Trophoblast cell (in vitro differentiated cells and primary cell): ENCODE data around the gene GCH1.

Experiments
- DNase-seq, 2 donors: peaks; one replicate each; pipeline ENCODE4 v3.0.0-alpha.2; 2016
- H2AFZ ChIP-seq: 2 replicates; pipeline ENCODE4 v1.6.1; 2013; ENCODE audit warnings: low read length, moderate library complexity, mild to moderate bottlenecking; ENCODE audit not compliant: insufficient read depth, poor library complexity
- H2AK5ac ChIP-seq: 2 replicates; pipeline ENCODE4 v1.6.1; 2013; ENCODE audit warnings: mild to moderate bottlenecking, low read length
- H2BK120ac ChIP-seq: 2 replicates; pipeline ENCODE4 v1.6.1; 2013; ENCODE audit warnings: low read length, mild to moderate bottlenecking, moderate library complexity; ENCODE audit not compliant: insufficient read depth, poor library complexity
- H2BK12ac ChIP-seq: 2 replicates; pipeline ENCODE4 v1.6.1; 2013; ENCODE audit warnings: mild to moderate bottlenecking, low read length, moderate library complexity
- H2BK5ac ChIP-seq: 2 replicates; pipeline ENCODE4 v1.6.1; 2013; ENCODE audit warnings: low read length, low read depth, moderate library complexity, mild to moderate bottlenecking; ENCODE audit not compliant: poor library complexity
- H3K14ac ChIP-seq: 2 replicates; pipeline ENCODE4 v1.6.1; 2013; ENCODE audit warnings: mild to moderate bottlenecking, low read length
- H3K18ac ChIP-seq: 2 replicates; pipeline ENCODE4 v1.6.1; 2013; ENCODE audit warnings: mild to moderate bottlenecking, low read length
- H3K23ac ChIP-seq: 2 replicates; pipeline ENCODE4 v1.6.1; 2013; ENCODE audit warnings: low read length
- H3K27ac ChIP-seq: 2 replicates; pipeline ENCODE4 v1.5.1; 2013; ENCODE audit warnings: low read depth, mild to moderate bottlenecking, inconsistent platforms, low read length, moderate library complexity
- H3K27me3 ChIP-seq: 2 replicates; pipeline ENCODE4 v1.6.1; 2013; ENCODE audit warnings: inconsistent platforms, mild to moderate bottlenecking, low read length, moderate library complexity; ENCODE audit not compliant: insufficient read depth
- H3K36me3 ChIP-seq, 2 experiments: 1 replicate in 1 of 2; 2 replicates in 1 of 2; pipeline ENCODE4 v1.6.1; 2013; ENCODE audit warnings: low read length in 2 of 2, mild to moderate bottlenecking in 2 of 2, moderate library complexity in 1 of 2; ENCODE audit not compliant: insufficient read depth in 2 of 2, control insufficient read depth in 1 of 2
- H3K4ac ChIP-seq: 2 replicates; pipeline ENCODE4 v1.6.1; 2013; ENCODE audit warnings: low read depth, mild to moderate bottlenecking, low read length, moderate library complexity
- H3K4me1 ChIP-seq, 2 experiments: 1 replicate in 1 of 2; 2 replicates in 1 of 2; pipeline ENCODE4 v1.6.1; 2013; ENCODE audit warnings: low read length in 2 of 2, mild to moderate bottlenecking in 2 of 2, moderate library complexity in 1 of 2; ENCODE audit not compliant: insufficient read depth in 2 of 2, control insufficient read depth in 1 of 2
- H3K4me2 ChIP-seq: 2 replicates; pipeline ENCODE4 v1.6.1; 2013; ENCODE audit warnings: inconsistent platforms, mild to moderate bottlenecking, low read length, moderate library complexity
- H3K4me3 ChIP-seq: 2 replicates; pipeline ENCODE4 v1.5.1; 2013; ENCODE audit warnings: mild to moderate bottlenecking, low read depth, low read length, inconsistent platforms
- H3K79me1 ChIP-seq: one replicate; pipeline ENCODE4 v1.6.1; 2013; ENCODE audit warnings: low read length
- H3K79me2 ChIP-seq: 2 replicates; pipeline ENCODE4 v1.6.1; 2013; ENCODE audit warnings: low read length, mild to moderate bottlenecking; ENCODE audit not compliant: control insufficient read depth, insufficient read depth, poor library complexity
- H3K9ac ChIP-seq: 2 replicates; pipeline ENCODE4 v1.6.1; 2013; ENCODE audit warnings: mild to moderate bottlenecking, low read length
- H3K9me3 ChIP-seq: 2 replicates; pipeline ENCODE4 v1.6.1; 2013; ENCODE audit warnings: low read depth, mild to moderate bottlenecking, control low read depth, inconsistent platforms, low read length; ENCODE audit not compliant: insufficient read depth
- H4K12ac ChIP-seq: 2 replicates; pipeline ENCODE4 v1.6.1; 2013; ENCODE audit warnings: low read depth, mild to moderate bottlenecking, low read length, moderate library complexity
- H4K8ac ChIP-seq: 2 replicates; pipeline ENCODE4 v1.6.1; 2013; ENCODE audit warnings: low read depth, mild to moderate bottlenecking, low read length, moderate library complexity
- H4K91ac ChIP-seq: one replicate; pipeline ENCODE4 v1.6.1; 2013; ENCODE audit warnings: low read depth, mild to moderate bottlenecking, low read length, moderate library complexity
- WGBS: extraction: QIAGEN DNeasy Blood & Tissue Kit; methylation state at CpG from one replicate; pipeline ENCODE4 v1.1.7; 2013; ENCODE audit warnings: missing lambda C conversion rate; ENCODE audit not compliant: insufficient read length, insufficient coverage; ENCODE audit errors: extremely low coverage; 5-methylcytosine and 5-hydroxymethylcytosine counted together

The GCH1 gene

GRCh38 chr14:54836231-54836630 lies 66.4 kb downstream of the GCH1 start:
- no peak overlapping the region for H2BK5ac ChIP-seq
- no peak overlapping the region for H3K14ac ChIP-seq
- H4K8ac ChIP-seq: no peak overlapping the region
- no peaks in the 10 kb centered on the region for H3K79me1 ChIP-seq
- H3K79me2 ChIP-seq: no peaks in the 10 kb centered on the region
- no peak overlapping the region for H3K18ac ChIP-seq
- no peak overlapping the region for H3K4ac ChIP-seq
- H3K4me1 ChIP-seq: no peaks in the 10 kb centered on the region
- H3K27ac ChIP-seq: no peak overlapping the region
- no CpG with 5 or more reads among the region's 2 CpGs for WGBS
- no peak overlapping the region for H2BK120ac ChIP-seq
- no peaks in the 10 kb centered on the region for H3K27me3 ChIP-seq
- H3K9me3 ChIP-seq: no peaks in the 10 kb centered on the region
- H3K36me3 ChIP-seq: no peaks in the 10 kb centered on the region
- no peak for DNase-seq
- no peak overlapping the region for H2BK12ac ChIP-seq
- H3K4me2 ChIP-seq: no peak overlapping the region
- H3K23ac ChIP-seq: no peak overlapping the region
- no peak overlapping the region for H2AK5ac ChIP-seq
- H2AFZ ChIP-seq: no peak overlapping the region
- no peak overlapping the region for H4K12ac ChIP-seq
- no peak overlapping the region for H3K9ac ChIP-seq
- no peak overlapping the region for H4K91ac ChIP-seq
- no peak overlapping the region for H3K4me3 ChIP-seq

- Histone ChIP-seq H3K79me2 (no peaks in the 10 kb centered on the region), H3K18ac (no peak overlapping the region), H3K27me3 (no peaks in the 10 kb centered on the region), H2AFZ (no peak overlapping the region), H3K79me1 (no peaks in the 10 kb centered on the region), H3K9me3 (no peaks in the 10 kb centered on the region), H4K8ac (no peak overlapping the region), H3K36me3 (no peaks in the 10 kb centered on the region), H3K4me3 (no peak overlapping the region), H4K91ac (no peak overlapping the region), H3K4me2 (no peak overlapping the region), H3K23ac (no peak overlapping the region), H3K4ac (no peak overlapping the region), H4K12ac (no peak overlapping the region), H3K9ac (no peak overlapping the region), H2BK12ac (no peak overlapping the region), H3K4me1 (no peaks in the 10 kb centered on the region), H2BK120ac (no peak overlapping the region), H2AK5ac (no peak overlapping the region), H3K27ac (no peak overlapping the region), H3K14ac (no peak overlapping the region), H2BK5ac (no peak overlapping the region)
- WGBS: no CpG with 5 or more reads among the region's 6 CpGs
- DNase-seq: no peak
Observed at GRCh38 chr14:54834727-54835126, 67.9 kb downstream of the GCH1 start.

GRCh38 chr14:54834081-54834480 lies 68.5 kb downstream of the GCH1 start:
- Histone ChIP-seq H3K79me2 (no peaks in the 10 kb centered on the region), H3K4ac (no peak overlapping the region), H4K12ac (no peak overlapping the region), H3K79me1 (no peaks in the 10 kb centered on the region), H2BK120ac (no peak overlapping the region), H2BK12ac (no peak overlapping the region), H2AFZ (no peak overlapping the region), H3K9me3 (no peaks in the 10 kb centered on the region), H3K27me3 (no peaks in the 10 kb centered on the region), H3K4me3 (no peak overlapping the region), H3K9ac (no peak overlapping the region), H3K27ac (no peak overlapping the region), H3K23ac (no peak overlapping the region), H3K14ac (no peak overlapping the region), H3K4me1 (no peaks in the 10 kb centered on the region), H2AK5ac (no peak overlapping the region), H3K4me2 (no peak overlapping the region), H3K36me3 (no peaks in the 10 kb centered on the region), H4K91ac (no peak overlapping the region), H2BK5ac (no peak overlapping the region), H3K18ac (no peak overlapping the region), H4K8ac (no peak overlapping the region)
- DNase-seq: no peak

- Histone ChIP-seq H3K23ac (no peak overlapping the region), H3K4me3 (no peak overlapping the region), H3K79me2 (no peaks in the 10 kb centered on the region), H3K27ac (no peak overlapping the region), H3K79me1 (no peaks in the 10 kb centered on the region), H3K9me3 (no peaks in the 10 kb centered on the region), H4K8ac (no peak overlapping the region), H3K27me3 (no peaks in the 10 kb centered on the region), H3K4me2 (no peak overlapping the region), H3K4ac (no peak overlapping the region), H3K36me3 (no peaks in the 10 kb centered on the region), H2BK5ac (no peak overlapping the region), H2BK120ac (no peak overlapping the region), H3K18ac (no peak overlapping the region), H4K12ac (no peak overlapping the region), H2AK5ac (no peak overlapping the region), H3K9ac (no peak overlapping the region), H2BK12ac (no peak overlapping the region), H4K91ac (no peak overlapping the region), H3K4me1 (no peaks in the 10 kb centered on the region), H2AFZ (no peak overlapping the region), H3K14ac (no peak overlapping the region)
- no CpG with 5 or more reads among the region's 4 CpGs for WGBS
- no peak for DNase-seq
Observed at GRCh38 chr14:54830650-54831049, 72.0 kb downstream of the GCH1 start.
